HG02610 (cell line): ENCODE measurements around the gene PISD.
"Not testable (repeated sequence)": the region's sequence is repeated elsewhere in the genome, so short reads cannot be mapped to it uniquely, and the experiment has no call there.

Experiments used
- ATAC-seq: cut with Tn5 transposase; IDR thresholded peaks from one replicate; pipeline ENCODE4 v1.9.1; 2021; ENCODE audit warnings: mild to moderate bottlenecking, moderate library complexity; ENCODE audit not compliant: unreplicated experiment

PISD gene

DNA sequence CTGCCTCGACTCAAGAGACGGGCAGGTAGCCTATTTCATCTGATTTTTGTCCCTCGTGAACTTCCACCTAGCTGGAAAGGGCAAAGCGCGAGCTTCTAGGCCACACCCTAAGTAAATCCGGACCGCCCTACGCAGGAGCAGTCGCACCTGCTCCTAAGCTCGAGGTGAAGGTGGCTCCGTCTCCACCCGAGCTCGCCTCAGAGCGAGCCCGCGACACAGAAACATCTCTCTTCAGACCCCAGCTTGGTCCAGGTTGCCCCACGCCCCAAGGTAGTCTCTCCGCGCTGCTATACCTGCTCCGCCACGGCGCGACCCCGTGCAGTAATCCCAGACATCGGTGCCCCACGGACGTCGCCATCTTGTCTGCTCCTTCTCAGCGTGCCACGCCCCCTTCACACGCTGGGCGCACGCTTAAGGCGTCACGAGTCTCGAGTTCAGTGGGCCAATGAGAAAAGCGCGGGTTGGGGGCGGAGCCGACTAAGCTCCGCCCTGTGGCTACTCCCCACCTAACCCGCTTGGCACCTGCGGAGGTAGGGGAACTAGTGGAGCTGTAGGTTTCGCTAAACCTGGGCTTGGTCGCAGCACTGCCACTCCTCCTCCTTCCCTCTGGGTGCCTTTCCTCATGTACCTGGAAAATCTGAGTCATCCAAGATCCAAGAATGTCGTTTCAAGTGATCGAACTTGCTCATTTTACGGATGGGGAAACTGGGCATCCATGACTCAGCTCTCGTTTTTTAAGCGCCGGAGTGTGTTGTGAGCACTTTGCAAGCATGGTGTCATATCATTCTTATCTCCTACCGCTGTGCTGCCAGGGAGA is at the start of gene PISD:
TSS of gene PISD (minus strand) at position 365 of the 817 bp plus-strand sequence. CDS start at position 358, 7 bp downstream.
- peak; percentile 86 for ATAC-seq

DNA sequence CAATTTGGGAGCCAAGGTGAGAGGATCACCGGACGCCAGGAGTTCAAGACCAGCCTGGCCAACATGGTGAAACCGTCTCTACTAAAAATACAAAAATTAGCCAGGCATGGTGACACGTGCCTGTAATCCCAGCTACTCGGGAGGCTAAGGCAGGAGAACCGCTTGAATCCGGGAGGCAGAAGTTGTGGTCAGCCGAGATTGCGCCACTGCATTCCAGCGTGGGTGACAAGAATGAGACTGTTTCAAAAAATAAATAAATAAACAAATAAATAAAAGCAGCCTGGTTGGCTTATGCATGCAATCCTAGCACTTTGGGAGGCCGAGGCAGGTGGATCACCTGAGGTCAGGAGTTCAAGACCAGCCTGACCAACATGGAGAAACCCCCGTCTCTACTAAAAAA is 49.2 kb upstream of the PISD start:
- ATAC-seq: not testable (repeated sequence)

DNA sequence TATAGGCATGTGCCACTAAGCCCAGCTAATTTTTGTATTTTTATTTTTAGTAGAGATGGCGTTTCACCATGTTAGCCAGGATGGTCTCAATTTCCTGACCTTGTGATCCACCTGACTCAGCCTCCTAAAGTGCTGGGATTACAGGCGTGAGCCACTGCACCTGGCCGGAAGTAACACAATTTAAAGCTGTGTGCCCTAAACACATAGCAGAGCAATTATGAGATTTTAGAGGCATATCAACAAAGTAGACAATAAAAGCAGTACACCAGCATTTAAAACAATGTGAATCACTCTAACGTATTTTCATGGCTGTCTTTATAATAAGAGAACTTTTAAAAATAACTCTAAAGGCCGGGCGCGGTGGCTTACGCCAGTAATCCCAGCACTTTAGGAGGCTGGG is 45.5 kb upstream of the PISD start:
- ATAC-seq: no peak

DNA sequence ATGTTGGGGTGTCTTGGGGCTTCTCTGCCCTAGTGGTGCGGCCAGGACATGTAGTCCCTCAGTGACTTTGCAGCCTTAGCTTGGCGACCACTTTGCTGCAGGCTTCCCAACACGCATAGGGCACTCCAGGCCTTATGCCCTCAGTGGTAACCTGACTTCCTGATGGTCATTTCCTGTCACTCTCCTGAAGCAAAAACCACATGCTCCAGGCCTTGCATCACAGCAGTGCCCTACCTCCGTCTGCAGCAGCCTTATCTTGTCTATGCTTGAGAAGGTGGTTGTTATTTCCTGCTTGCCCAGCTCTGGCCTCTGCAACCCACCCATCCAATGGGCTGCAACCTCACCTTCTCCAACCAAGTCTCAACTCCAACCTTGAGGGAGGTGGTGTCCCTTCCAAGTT is 33.4 kb upstream of the PISD start:
- ATAC-seq: no peak

DNA sequence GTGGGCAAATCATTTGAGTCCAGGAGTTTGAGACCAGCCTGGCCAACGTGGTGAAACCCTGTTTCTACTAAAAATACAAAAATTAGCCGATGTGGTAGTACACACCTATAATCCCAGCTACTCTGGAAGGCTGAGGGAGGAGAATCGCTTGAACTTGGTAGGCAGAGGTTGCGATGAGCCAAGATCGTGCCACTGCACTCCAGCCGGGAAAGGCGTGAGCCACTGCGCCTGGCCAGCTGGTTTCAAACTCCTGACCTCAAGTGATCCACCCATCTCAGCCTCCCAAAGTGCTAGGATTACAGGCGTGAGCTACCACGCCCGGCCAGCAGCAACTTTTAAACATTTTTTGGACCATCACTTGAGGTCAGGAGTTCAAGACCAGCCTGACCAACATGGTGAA is 32.0 kb upstream of the PISD start:
- not testable (repeated sequence) for ATAC-seq

DNA sequence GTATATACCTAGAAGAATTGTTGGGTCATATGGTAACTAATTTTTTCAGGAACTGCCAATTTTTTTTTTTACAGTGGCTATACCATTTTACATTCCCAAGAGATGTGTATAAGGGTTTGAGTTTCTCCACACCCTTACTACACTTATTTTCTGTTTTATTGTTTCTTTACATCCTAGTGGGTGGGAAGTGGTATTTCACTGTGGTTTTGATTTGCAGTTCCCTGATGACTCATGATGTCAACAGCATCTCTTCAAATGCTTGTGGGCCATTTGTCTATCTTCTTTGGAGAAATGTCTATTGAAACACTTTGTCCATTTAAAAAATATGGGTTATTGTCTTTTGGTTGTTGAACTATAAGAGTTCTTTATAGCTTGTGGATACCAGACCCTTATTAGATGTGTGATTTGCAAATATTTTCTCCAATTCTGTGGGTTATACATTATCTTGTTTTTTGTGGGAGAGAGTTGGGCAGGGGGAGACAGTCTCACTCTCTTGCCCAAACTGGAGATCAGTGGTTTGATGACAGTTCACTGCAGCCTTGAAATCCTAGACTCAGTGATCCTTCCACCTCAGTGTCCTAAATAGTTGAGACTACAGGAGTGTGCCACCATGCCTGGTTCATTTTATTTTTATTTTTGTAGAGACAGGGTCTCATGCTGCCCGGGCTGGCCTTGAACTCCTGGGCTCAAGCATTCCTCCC is 30.3 kb upstream of the PISD start:
- ATAC-seq: no peak

DNA sequence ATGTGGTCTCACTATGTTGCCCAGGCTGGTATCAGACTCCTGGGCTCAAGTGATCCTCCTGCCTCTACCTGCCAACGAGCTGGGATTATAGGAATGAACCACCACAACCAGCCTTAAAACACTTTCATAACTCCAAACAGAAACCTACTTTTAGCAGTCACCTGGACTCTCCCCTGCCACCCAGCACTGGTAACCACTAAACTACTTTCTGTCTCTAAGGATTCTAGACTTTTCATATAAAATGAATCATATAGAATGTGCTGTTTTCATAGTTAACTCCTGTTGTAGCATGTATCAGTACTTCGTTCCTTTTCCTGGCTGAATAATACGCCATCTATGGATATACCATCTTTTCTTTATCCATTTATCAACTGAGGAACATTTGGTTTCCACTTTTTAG is 29.4 kb upstream of the PISD start:
- no peak for ATAC-seq

DNA sequence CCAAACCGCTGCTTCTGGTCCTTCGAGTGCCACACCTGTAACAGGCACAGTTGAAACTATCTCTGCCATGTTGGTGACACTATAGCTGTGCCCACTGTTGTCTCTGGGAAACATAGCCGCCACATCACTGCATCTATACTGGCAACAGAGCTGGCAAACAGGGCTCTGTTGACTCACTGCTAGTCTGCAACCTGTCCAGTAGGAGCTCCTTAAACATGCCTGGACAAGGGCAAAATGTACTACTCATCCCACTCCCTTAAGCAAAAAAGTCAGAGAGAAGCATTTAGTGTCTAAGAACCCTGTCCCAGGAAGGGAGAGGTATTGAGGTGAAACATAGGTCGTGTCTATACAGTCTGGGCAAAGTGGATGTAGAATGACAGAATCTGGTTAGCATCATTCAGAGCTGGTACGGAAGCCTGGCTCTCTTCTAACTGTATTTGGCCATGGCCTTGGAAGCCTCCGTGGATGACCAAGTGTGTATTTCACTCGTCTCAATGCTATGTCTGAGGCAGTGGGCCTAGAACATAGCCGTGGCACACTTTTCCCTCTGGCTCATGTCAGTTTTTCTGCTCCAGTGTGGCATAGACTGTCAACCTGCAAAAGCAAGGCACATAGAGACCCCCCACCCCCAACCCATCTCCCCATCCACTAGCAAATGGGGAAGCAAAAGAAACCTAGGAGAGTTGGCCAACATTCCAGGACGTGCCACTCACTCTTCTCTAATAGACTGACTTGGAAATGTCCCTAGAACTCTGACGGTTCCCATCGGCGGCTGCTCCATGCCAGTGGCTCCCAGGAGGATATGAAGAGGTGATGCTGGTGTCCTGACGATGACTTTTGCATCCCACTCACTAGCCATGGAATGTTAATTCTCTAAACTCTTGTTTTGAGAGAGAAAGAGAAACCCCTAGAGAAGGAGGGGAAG is 21.4 kb upstream of the PISD start:
- no peak for ATAC-seq

DNA sequence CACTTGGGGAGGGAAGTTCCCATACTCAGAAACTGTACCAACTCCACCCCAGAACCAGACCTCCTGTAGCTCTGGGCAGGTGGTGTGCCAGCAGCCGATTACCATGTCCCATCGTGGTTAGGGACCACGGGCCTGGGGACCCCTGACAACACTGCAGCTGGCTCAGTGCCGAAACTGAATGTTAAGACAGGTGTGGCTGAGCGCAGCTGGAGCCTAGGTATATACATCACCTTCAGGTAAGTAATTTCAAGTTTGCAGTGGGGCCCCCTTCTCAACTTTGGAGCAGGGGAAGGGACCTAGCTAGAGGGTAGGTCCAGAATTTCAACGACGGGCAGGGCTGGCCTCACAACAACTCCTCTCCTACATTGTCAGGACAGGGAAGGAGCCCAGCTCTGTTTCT is 20.7 kb upstream of the PISD start:
- ATAC-seq: no peak

DNA sequence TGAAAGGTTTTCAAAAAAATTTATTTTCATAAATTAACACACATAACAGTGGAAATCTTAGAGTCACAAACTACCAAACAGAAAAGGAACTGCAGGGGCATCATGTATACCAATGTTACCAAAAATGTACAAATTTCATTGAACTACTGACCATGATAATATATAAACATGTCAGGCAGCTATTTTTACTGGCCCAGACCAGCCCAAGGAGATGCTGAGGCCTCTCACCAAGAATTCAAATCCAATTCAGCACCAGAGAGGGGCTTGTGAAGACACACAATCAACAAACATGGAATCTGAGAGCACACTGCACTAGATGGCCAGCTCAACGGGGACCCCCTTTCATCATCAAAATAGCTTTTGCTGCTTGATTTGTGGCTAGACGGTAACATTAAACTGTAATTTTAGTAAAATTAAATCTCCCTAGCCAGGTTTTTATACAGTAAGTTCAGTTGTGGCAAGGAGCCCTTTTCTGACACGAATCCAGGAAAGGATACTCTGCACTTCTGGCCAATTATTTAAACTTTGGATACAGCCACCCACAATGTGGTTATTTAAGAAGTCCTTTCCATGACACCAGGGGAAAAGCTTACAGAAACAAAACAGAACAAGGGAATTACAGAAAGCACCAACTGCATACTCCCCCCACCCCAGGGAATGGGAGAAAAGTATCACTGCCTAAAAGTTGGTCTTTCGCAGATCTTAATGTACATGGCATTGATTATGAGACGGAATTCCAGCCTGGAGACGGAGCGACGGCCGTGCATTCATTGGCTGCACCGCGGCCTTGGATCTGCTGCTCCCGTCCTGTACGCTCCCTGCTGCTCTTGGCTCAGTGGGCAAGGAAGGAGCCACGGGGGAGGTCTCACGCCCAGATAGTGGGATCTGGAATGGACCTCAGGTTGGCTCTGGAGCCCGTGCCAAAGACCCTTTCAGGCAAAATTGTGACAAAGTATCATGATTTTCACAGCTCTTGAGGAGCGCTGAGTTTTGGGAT is 19.6 kb upstream of the PISD start:
- no peak for ATAC-seq

DNA sequence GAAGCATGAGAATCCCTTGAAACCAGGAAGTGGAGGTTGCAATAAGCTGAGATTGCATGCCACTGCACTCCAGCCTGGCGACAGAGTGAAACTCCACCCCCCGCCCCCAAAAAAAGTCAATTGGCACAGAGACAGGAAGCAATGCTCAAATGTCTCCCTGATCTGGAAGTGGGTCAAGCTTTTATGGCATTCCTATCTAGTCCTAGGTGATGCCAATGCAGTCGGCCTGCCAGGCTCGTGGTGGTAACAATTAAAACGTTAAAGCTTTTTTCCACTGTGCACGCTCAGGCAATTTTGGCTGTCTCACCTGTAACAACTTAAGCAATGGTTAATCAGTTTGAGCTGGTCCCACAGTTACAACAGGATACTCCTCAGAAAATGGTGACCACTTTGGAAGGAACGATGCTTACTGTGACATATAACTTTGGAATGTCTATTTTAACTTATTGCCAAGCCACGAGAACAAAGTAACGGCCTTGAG is 18.9 kb upstream of the PISD start:
- no peak for ATAC-seq

DNA sequence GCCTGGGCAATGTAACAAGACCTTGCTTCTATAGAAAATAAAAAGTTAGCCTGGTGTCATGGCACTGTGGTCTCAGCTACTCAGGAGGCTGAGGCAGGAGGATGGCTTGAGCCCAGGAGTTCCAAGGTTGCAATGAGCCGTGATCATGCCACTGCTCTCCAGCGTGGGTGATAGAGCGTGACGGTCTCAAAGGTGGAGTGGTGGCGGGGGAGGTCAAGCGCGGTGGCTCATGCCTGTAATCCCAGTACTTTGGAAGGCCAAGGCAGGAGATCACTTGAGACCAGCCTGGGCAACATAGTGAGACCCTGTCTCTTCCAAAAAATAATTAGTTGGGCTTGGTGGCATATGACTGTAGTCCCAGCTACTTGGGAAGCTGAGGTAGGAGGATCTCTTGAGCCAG is 16.7 kb upstream of the PISD start:
- no peak for ATAC-seq

DNA sequence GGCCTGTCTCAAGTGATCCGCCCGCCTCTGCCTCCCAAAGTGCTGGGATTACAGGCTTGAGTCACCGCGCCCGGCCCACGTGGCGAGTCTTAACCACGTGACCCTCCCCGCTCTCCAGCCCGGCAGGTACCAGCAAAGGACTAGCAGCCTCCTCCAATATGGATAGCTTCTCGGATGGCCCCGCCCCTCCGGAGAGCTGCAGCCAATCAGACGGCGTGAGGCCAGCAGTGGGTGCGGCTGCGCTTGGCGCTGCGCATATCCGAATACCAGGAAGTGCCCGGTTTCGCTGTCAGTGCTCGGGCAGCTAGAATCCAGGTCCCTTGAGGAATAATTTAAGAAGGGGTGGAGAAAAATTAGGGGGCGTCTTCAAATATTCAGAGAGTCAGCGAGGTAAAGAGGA is 14.7 kb upstream of the PISD start:
- peak; percentile 97 for ATAC-seq

DNA sequence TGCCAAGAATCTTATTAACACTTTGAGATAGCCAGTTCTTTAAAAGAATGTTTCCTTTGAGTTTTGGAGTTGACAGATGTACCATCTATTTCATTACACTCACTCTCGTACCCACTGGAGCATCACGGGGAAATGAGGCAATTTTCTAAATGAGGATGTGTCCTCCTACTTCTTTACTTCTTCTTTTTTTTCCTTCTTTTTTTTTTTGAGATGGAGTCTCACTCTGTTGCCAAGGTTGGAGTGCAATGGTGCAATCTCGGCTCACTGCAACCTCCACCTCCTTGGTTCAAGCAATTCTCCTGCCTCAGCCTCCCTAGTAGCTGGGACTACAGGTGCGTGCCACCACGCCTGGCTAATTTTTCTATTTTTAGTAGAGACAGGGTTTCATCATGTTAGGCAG is 12.2 kb upstream of the PISD start:
- not testable (repeated sequence) for ATAC-seq

DNA sequence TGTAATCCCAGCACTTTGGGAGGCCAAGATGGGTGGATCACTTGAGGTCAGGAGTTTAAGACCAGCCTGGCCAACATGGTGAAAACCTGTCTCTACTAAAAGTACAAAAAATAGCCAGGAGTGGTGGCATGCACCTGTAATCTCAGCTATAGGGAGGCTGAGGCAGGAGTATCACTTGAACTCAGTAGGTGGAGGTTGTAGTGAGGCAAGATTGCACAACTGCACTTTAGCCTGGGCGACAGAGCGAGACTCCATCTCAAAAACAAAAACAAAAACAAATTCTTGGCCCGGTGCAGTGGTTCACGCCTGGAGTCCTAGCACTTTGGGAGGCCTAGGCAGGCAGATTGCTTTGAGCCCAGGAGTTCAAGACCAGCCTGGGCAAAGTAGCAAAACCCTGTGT is 6.8 kb upstream of the PISD start:
- ATAC-seq: not testable (repeated sequence)

DNA sequence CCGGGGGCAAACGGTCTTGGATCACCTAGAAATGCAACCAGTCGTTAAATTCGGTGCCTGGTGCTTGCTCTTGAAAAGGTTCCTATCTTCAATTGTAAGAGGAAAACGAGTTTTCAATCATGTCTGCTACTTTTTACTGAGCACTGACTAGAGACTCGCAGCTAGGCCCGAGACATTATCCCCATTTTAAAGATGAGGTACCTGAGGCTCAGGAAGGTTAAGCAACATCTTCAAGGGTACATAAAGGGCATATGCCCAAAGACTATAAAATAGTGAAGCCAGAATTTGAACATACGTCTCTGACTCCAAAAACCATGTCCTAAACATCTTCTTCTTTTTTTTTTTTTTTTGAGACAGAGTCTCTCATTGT is 638 bp upstream of the PISD start:
- no peak for ATAC-seq

DNA sequence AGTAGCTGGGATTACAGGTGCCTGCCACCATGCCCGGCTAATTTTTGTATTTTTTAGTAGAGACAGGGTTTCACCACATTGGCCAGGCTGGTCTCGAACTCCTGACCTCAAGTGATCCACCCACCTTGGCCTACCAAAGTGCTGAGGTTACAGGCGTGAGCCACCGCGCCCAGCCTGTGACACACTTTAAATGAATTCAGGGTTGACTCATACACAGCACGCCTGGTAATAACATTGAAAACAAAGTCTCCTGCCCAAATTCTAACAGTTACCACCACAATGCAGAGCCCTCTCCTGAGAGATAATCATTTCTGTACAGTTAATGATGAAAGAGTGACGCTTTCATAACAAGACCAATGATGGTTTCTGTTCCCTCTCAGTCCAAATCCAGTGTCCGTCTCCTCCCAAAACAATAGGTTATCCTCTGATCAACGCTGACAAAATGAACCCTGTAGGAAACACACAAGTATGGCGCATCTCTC is 1.1 kb downstream of the PISD start:
- ATAC-seq: peak; percentile 57

DNA sequence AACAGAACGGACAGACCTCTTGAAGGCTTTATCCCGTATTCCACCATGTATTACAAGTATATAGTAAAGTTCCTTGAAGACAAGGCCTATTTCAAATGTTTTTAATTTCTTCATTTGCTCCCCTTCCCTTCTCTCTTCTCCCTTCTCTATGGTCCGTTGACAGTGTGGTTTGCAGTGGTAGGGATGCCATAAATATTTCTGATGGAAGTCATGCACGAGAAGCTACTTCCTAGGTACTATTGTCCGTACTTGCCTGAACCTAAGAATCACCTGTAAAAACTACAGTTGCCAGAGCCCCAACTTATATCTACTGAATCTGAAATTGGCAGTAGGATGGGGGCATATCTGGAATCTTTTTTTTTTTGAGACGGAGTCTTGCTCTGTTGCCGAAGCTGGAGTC is 2.8 kb downstream of the PISD start:
- ATAC-seq: no peak

DNA sequence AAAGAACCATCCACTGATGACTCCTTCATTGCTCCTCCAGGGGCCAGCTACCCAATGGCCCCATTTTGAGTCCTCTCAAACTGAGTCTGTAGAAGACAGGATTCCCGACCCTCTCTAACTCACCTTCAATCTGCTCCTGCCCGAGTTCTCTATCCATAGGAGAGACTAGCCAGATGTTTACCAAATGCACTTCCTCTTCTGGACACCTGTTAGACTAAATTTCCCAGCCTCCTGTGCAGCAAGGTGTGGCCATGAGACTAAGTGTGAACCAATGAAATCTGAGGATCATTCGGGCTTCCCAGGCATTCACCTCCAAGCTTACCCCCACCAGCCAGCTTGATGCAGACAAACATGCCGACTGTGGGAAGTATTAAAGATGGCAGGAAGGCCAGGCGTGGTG is 7.6 kb downstream of the PISD start:
- no peak for ATAC-seq

DNA sequence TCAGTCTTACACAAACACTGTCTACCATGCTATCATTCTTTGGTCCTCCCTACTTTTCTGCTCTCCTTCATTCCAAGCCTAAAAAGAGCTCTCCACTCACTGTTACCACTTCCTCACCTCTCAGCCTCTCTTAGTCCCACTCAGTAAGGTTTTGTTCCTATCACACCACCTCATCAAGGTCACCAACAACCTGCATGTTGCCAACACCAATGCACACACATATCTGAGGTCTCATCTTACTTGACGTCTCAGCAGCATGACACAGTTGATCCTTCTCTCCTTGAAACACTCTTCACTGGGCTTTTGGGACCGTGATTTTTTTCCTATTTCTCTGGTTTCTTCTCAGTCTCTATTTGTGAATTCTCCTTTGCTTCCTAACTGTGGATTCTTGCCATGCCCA is 8.1 kb downstream of the PISD start:
- ATAC-seq: no peak
